ENCODE measurements around the gene EYS.
"Not testable (repeated sequence)": the region's sequence is repeated elsewhere in the genome, so short reads cannot be mapped to it uniquely, and the experiment has no call there.

The EYS gene

DNA sequence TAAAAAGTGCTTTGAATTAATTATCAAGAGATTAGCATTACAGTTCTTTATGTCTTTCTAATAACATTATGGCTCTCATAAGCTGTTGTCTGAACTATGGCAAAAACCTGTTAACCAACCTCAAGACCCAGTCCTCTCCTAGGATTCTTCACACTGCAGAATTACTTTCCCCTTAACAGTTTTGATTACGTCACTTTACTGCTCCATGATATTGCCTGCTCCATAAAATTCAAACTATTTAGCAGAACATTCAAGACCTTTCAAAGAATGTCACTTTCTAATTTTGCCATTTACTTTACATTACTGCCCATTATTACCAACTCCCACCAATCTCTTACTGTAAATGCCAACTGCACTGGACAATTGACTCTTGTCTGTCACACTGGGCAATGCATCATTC lies 1227.9 kb downstream of the EYS start:
- Histone ChIP-seq H3K36me3 (ENCODE audit: insufficient read depth, low read length) (no peaks in the 10 kb centered on the region), H3K9me3 (ENCODE audit: low read depth, low read length) (no peaks in the 10 kb centered on the region), H3K27ac (no peak overlapping the region), H3K9ac (ENCODE audit: insufficient read length) (no peak overlapping the region), H3K4me3 (no peak overlapping the region)
- DNase-seq (ENCODE audit: low read depth, low spot score) = no peak
- TF ChIP-seq EZH2 (IDR thresholded peaks at IDR 0.05) (no peak), POLR2AphosphoS5 (IDR thresholded peaks at IDR 0.05; ENCODE audit: borderline replicate concordance, low read depth, low read length) (no peak), FOXP2 (optimal IDR thresholded peaks at IDR 0.05; ENCODE audit: control extremely low read depth, extremely low read length, insufficient read depth) (no peak)

DNA sequence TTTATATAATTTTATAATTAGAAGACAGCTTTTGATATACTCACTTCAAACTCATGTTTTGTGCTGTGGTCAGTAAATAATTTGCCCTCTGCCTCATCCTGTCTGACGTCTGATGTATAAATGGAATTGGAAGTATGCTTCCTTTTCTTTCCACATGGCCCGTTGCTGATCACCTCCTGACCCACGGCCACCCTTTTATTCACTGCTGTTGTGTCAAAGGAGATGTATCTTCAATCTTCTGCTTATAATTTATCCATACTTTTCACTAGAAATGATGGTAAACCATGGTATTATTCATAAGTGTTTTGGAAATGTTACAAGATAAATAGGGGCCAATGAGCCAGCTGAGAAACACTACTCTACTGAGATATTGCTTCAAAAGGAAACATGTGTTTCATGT lies 1229.6 kb downstream of the EYS start:
- H3K9ac ChIP-seq (ENCODE audit: insufficient read length) = no peak overlapping the region
- no peak for TF ChIP-seq EZH2 (IDR thresholded peaks at IDR 0.05)
- TF ChIP-seq POLR2AphosphoS5 (IDR thresholded peaks at IDR 0.05; ENCODE audit: borderline replicate concordance, low read depth, low read length) = no peak
- TF ChIP-seq FOXP2 (optimal IDR thresholded peaks at IDR 0.05; ENCODE audit: control extremely low read depth, extremely low read length, insufficient read depth) = no peak
- no peak for DNase-seq (ENCODE audit: low read depth, low spot score)
- H3K9me3 ChIP-seq (ENCODE audit: low read depth, low read length) = no peaks in the 10 kb centered on the region
- H3K4me3 ChIP-seq = no peak overlapping the region
- no peaks in the 10 kb centered on the region for H3K36me3 ChIP-seq (ENCODE audit: insufficient read depth, low read length)
- H3K27ac ChIP-seq = no peak overlapping the region

DNA sequence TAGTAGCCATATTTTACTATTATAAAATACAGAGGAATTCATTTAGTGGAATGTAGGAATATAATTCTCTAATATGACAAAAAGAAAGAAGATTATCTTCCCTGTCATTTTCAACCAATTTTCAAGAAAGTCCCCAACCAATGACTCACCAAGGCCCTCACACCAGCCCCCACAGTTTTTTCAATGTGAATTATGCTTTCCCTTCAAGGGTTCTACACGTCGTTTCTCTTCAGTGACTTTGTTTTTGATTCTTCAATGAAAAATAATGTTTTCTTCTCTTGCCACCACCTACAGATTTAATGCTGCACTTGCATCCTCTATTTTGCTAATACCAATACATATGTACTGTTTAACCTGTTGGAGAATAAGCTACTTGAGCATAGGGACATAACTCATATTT lies 1230.1 kb downstream of the EYS start:
- H3K9ac ChIP-seq (ENCODE audit: insufficient read length) = no peak overlapping the region

DNA sequence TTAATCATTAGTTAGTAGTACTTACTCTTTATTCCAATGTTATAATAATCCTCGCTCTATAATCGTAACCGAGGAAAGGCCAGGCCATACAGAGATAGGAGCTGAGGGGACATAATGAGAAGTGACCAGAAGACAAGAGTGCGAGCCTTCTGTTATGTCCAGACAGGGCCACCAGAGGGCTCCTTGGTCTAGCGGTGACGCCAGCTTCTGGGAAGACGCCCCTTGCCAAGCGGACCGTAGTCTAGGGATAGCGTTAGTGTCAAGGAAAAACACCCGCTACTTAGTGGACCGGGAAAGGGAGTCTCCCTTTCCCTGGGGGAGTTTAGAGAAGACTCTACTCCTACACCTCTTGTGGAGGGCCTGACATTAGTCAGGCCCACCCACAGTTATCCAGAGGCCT lies 1237.6 kb downstream of the EYS start:
- DNase-seq (ENCODE audit: low read depth, low spot score) = not testable (repeated sequence)

More for the DNA sequence above, 1230.1 kb downstream of the EYS start:
- no peak for TF ChIP-seq POLR2AphosphoS5 (IDR thresholded peaks at IDR 0.05; ENCODE audit: borderline replicate concordance, low read depth, low read length)
- no peak for TF ChIP-seq EZH2 (IDR thresholded peaks at IDR 0.05)
- TF ChIP-seq FOXP2 (optimal IDR thresholded peaks at IDR 0.05; ENCODE audit: control extremely low read depth, extremely low read length, insufficient read depth) = no peak
- no peaks in the 10 kb centered on the region for H3K9me3 ChIP-seq (ENCODE audit: low read depth, low read length)
- H3K4me3 ChIP-seq = no peak overlapping the region
- no peak for DNase-seq (ENCODE audit: low read depth, low spot score)
- no peak overlapping the region for H3K27ac ChIP-seq
- H3K36me3 ChIP-seq (ENCODE audit: insufficient read depth, low read length) = no peaks in the 10 kb centered on the region

DNA sequence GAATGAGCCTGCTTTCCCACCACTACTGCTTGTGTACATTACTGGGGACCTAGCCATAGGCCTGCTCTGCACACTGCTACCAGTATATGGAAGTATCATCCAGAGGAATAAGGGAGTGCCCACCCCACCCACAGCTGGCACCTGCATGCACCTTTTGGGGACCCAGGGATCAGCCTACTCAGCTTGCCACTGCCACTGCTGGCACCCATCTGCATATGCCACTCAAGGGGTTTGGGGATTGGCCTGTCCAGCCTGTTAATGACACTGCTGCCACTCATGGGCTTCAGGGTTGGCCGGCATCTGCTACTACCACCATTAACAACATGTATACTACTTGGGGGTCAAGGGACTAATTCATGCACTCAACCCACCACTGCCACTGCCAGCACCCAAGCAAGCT lies 1239.4 kb downstream of the EYS start:
- DNase-seq (ENCODE audit: low read depth, low spot score) = no peak
- TF ChIP-seq FOXP2 (optimal IDR thresholded peaks at IDR 0.05; ENCODE audit: control extremely low read depth, extremely low read length, insufficient read depth) (no peak), EZH2 (IDR thresholded peaks at IDR 0.05) (no peak)
- no peaks in the 10 kb centered on the region for H3K36me3 ChIP-seq (ENCODE audit: insufficient read depth, low read length)
- H3K9ac ChIP-seq (ENCODE audit: insufficient read length) = no peak overlapping the region
- H3K9me3 ChIP-seq (ENCODE audit: low read depth, low read length) = no peaks in the 10 kb centered on the region
- H3K4me3 ChIP-seq = no peak overlapping the region
- H3K27ac ChIP-seq = no peak overlapping the region

More for the DNA sequence above, 1237.6 kb downstream of the EYS start:
- H3K27ac ChIP-seq; H3K36me3 ChIP-seq (ENCODE audit: insufficient read depth, low read length); H3K9ac ChIP-seq (ENCODE audit: insufficient read length); H3K4me3 ChIP-seq; H3K9me3 ChIP-seq (ENCODE audit: low read depth, low read length): not testable (repeated sequence)

DNA sequence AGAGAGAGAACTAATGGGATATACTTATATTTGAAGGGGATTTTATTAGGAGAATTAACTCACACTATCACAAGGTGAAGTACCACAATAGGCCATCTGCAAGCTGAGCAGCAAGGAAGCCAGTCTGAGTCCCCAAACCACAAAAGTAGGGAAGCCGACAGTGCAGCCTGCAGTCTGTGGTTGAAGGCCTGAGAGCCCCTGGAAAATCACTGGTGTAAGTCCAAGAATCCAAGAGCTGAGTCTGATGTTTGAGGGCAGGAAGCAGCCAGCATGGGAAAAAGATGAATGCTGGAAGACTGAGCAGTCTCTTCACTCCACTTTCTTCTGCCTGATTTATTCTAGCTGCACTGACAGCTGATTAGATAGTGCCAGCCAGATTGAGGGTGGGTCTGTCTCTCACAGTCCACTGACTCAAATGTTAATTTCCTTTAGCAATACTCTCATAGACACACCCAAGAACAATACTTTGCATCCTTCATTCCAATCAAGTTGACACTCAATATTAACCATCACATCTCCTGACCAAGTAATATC lies 1247.5 kb downstream of the EYS start:
- no peaks in the 10 kb centered on the region for H3K9me3 ChIP-seq (ENCODE audit: low read depth, low read length)
- H3K27ac ChIP-seq = no peak overlapping the region
- no peak overlapping the region for H3K4me3 ChIP-seq
- no peak overlapping the region for H3K9ac ChIP-seq (ENCODE audit: insufficient read length)
- no peaks in the 10 kb centered on the region for H3K36me3 ChIP-seq (ENCODE audit: insufficient read depth, low read length)
- no peak for TF ChIP-seq FOXP2 (optimal IDR thresholded peaks at IDR 0.05; ENCODE audit: control extremely low read depth, extremely low read length, insufficient read depth)
- TF ChIP-seq POLR2AphosphoS5 (IDR thresholded peaks at IDR 0.05; ENCODE audit: borderline replicate concordance, low read depth, low read length) = no peak
- no peak for DNase-seq (ENCODE audit: low read depth, low spot score)

DNA sequence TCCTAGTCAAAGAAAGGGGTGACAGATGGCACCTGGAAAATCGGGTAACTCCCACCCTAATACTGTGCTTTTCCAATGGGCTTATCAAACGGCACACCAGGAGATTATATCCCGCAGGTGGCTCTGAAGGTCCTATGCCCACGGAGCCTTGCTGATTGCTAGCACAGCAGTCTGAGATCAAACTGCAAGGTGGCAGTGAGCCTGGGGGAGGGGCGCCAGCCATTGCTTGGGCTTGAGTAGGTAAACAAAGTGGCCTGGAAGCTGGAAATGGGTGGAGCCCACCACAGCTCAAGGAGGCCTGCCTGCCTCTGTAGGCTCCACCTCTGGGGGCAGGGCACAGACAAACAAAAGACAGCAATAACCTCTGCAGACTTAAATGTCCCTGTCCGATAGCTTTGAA lies 1258.9 kb downstream of the EYS start:
- not testable (repeated sequence) for H3K9me3 ChIP-seq (ENCODE audit: low read depth, low read length); H3K27ac ChIP-seq; H3K36me3 ChIP-seq (ENCODE audit: insufficient read depth, low read length); H3K4me3 ChIP-seq; DNase-seq (ENCODE audit: low read depth, low spot score); H3K9ac ChIP-seq (ENCODE audit: insufficient read length)

DNA sequence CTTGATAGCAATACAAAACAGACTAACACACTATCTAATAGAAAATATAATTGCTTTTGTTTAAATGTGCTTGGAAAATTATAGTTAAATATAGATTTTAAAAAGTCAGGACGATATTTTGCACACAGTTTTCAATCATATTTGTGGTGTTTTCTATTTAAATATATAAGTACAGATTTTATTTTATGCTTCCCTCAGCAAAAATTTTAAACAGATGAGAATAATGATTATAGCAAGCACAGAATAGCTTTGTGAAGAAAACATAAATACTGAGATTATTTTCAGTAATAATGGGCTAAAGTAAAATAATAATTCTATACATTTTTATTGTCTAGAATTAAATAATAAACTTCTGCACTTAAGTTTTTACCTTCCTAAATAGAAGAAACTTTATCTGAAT lies 1262.0 kb downstream of the EYS start:
- no peak overlapping the region for H3K4me3 ChIP-seq
- H3K9me3 ChIP-seq (ENCODE audit: low read depth, low read length) = no peaks in the 10 kb centered on the region
- TF ChIP-seq FOXP2 (optimal IDR thresholded peaks at IDR 0.05; ENCODE audit: control extremely low read depth, extremely low read length, insufficient read depth) (no peak), EZH2 (IDR thresholded peaks at IDR 0.05) (no peak), POLR2AphosphoS5 (IDR thresholded peaks at IDR 0.05; ENCODE audit: borderline replicate concordance, low read depth, low read length) (no peak)
- no peak overlapping the region for H3K27ac ChIP-seq
- no peak overlapping the region for H3K9ac ChIP-seq (ENCODE audit: insufficient read length)
- DNase-seq (ENCODE audit: low read depth, low spot score) = no peak
- no peaks in the 10 kb centered on the region for H3K36me3 ChIP-seq (ENCODE audit: insufficient read depth, low read length)

DNA sequence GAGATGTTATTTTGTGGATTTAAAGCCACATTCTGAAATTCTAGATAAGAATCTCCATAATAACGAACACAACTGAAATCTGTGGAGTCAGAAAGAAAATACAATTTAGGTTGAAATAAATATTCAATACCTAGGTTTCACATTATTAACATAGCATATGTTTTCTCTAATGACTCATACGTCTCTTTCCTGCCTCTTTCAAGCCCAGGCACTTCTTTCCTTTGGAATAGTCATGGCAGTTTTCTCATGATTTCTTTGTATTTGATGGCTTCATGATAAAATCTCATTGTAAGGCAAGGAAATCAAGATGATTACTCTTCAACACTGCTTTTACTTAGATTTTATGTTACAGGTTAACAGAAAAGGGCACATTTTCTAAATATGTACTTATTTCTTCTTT lies 1267.8 kb downstream of the EYS start:
- no peak for DNase-seq (ENCODE audit: low read depth, low spot score)
- no peak overlapping the region for H3K4me3 ChIP-seq
- H3K27ac ChIP-seq = no peak overlapping the region

More for the DNA sequence above, 1267.8 kb downstream of the EYS start:
- Histone ChIP-seq H3K9ac (ENCODE audit: insufficient read length) (no peak overlapping the region), H3K36me3 (ENCODE audit: insufficient read depth, low read length) (no peaks in the 10 kb centered on the region), H3K9me3 (ENCODE audit: low read depth, low read length) (no peaks in the 10 kb centered on the region)
- TF ChIP-seq FOXP2 (optimal IDR thresholded peaks at IDR 0.05; ENCODE audit: control extremely low read depth, extremely low read length, insufficient read depth) (no peak), POLR2AphosphoS5 (IDR thresholded peaks at IDR 0.05; ENCODE audit: borderline replicate concordance, low read depth, low read length) (no peak), EZH2 (IDR thresholded peaks at IDR 0.05) (no peak)

Measured in SK-N-MC (cell line).